ENCODE results near the gene ATP6V1C2.

DNA sequence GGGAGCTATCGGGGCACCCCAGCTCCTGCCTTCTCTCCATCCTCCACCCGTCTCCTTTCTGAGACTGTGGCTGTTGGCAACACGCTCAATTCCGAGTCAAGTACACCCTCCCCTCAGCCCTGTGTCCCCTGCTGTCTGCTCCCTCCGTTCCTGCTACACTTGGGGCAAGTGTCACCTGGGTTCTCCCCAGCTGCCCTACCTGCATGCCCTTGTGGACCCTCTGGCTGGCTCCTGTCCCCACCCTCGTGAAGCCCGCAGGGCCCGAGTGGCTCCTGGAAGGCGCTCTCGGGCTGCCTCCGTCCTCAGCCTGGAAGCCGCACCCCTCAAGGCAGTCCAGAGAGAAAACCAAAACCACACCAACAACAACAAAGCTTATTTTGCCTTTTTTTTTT lies 57.3 kb downstream of the ATP6V1C2 start:
- TF ChIP-seq, protein P1, sequence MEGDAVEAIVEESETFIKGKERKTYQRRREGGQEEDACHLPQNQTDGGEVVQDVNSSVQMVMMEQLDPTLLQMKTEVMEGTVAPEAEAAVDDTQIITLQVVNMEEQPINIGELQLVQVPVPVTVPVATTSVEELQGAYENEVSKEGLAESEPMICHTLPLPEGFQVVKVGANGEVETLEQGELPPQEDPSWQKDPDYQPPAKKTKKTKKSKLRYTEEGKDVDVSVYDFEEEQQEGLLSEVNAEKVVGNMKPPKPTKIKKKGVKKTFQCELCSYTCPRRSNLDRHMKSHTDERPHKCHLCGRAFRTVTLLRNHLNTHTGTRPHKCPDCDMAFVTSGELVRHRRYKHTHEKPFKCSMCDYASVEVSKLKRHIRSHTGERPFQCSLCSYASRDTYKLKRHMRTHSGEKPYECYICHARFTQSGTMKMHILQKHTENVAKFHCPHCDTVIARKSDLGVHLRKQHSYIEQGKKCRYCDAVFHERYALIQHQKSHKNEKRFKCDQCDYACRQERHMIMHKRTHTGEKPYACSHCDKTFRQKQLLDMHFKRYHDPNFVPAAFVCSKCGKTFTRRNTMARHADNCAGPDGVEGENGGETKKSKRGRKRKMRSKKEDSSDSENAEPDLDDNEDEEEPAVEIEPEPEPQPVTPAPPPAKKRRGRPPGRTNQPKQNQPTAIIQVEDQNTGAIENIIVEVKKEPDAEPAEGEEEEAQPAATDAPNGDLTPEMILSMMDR (IDR thresholded peaks at IDR 0.05), result no peak
- no peak for TF ChIP-seq POLR2A (IDR thresholded peaks at IDR 0.05)
